LNCAP (cell line): ENCODE measurements around the gene VWA3B.

ENCODE experiments used
- TF ChIP-seq, protein P1 (sequence below): fragments of 450-650 bp; IDR thresholded peaks from 2 replicates; pipeline ENCODE4 v1.5.1; 2017; ENCODE audit warnings: mild to moderate bottlenecking

Gene VWA3B

DNA sequence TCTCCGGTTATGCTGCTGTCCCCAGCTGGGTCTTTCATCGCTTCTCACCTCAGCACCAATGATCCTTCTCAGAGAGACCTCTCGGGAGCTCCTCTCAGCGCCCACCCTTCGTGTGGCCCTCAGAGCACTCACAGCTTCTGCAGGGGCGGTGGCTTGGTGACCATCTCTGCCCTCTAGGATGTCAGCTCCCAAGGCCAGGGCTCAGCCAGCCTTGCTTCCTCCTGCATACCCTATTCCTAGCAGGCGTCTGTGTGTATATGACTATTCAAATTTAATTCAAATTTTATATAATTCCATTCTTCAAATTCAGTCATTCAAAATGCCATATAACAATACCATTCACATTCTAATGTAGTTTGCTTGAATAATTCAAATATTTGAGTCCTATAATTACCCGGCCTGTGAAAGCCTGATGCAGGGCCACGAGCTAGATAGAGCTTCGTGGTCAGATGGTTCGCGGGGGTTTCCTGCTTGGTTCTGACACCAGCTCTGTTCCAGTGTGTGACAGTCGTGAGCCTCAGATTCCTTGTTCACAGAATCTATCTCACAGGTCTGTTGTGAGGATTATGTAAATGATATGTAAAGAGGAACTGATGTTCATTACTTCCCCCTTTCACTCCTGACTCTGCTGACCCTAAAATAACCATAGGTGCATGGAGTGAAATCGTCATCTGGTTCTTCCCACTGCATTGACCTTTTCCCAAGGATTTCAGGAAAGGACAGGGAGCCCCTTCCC, 165.2 kb downstream of the VWA3B start:
- TF ChIP-seq, protein P1, sequence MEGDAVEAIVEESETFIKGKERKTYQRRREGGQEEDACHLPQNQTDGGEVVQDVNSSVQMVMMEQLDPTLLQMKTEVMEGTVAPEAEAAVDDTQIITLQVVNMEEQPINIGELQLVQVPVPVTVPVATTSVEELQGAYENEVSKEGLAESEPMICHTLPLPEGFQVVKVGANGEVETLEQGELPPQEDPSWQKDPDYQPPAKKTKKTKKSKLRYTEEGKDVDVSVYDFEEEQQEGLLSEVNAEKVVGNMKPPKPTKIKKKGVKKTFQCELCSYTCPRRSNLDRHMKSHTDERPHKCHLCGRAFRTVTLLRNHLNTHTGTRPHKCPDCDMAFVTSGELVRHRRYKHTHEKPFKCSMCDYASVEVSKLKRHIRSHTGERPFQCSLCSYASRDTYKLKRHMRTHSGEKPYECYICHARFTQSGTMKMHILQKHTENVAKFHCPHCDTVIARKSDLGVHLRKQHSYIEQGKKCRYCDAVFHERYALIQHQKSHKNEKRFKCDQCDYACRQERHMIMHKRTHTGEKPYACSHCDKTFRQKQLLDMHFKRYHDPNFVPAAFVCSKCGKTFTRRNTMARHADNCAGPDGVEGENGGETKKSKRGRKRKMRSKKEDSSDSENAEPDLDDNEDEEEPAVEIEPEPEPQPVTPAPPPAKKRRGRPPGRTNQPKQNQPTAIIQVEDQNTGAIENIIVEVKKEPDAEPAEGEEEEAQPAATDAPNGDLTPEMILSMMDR, result no peak

GRCh38 chr2:98253461-98254070, 166.6 kb downstream of the VWA3B start:
- TF ChIP-seq, protein P1, result no peak

DNA sequence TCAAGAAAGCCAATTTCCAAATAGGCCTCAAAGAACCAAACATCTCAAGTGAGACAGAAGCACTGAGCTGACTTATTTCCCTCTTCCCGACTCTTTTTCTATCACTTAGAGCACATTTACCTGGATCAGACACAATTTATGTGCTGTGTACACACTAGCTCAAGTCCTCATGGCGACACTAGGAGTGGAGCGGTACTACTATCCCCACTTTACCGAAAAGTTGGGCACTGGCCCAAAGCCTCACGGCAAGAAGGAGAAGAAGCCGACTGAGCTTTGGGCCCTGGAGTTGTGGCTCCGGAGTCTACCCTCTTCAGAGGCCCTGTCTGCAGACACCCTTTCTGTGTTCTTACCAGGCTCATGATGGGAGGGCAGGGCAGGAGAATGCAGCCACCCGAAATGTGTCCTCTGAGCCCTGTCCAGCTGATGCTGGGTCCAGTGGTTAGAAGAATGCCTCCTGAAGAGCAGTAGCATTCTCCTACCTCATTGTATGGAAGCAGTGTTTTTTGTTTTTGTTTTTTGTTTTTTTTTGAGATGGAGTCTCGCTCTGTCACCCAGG, 167.6 kb downstream of the VWA3B start:
- TF ChIP-seq, protein P1, result no peak

- TF ChIP-seq, protein P1, result no peak
Observed at GRCh38 chr2:98258906-98259305, 171.9 kb downstream of the VWA3B start.

DNA sequence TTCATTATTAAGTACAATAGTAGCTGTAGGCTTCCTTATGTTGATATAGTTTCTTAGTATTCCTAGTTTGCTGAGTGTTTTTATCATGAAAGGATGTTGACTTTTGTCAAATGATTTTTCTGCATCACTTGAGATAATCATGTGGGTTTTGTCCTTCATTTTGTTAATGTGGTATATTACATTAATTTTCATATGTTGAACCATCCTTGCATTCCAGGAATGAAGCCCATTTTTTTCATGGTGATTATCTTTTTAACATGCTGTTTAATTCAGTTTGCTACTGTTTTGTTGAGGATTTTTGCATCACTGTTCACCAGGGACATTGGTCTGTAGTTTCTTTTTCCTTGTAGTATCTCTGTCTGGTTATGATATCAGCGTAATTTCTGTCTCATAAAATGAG, 176.4 kb downstream of the VWA3B start:
- TF ChIP-seq, protein P1, result no peak

- TF ChIP-seq, protein P1, result peak; percentile 67
Observed at GRCh38 chr2:98269274-98269673, 182.3 kb downstream of the VWA3B start.

GRCh38 chr2:98269830-98270229, 182.9 kb downstream of the VWA3B start:
- TF ChIP-seq, protein P1, result no peak
